ENCODE data around the gene MAEA. TPM values are rescaled to one million over a fixed set of nuclear protein-coding genes. Genes with fewer than 3 reads are reported as not detected.
A peak's percentile ranks its signal among the peaks of the same experiment; 100 is the strongest.

MAEA gene
- total and polyA plus RNA-seq, 8 donors, result 43.8 to 70.4 (median 56.1) TPM

GRCh38 chr4:1337951-1338751 lies 48.5 kb downstream of the MAEA start:
- H3K4me3 ChIP-seq, result no peak overlapping the region
- no peaks in the 10 kb centered on the region for H3K27me3 ChIP-seq
- H3K4me1 ChIP-seq, result no peaks in the 10 kb centered on the region
- peaks cover 0 to 9% of the 10 kb centered on the region in 2 donors for H3K9me3 ChIP-seq
- TF ChIP-seq CTCF (IDR thresholded peaks at IDR 0.05), result no peak
- intact Hi-C loops (cut with DNase I), result no loop called here
- peaks cover 14 to 71% of the 10 kb centered on the region in 2 donors for H3K36me3 ChIP-seq
- DNase-seq (peak in 1 of 4 donors; percentile 49), ATAC-seq (no peak)
- peak overlapping the region in 1 of 2 donors; percentile 81 for H3K27ac ChIP-seq

GRCh38 chr4:1338752-1339414 lies 49.2 kb downstream of the MAEA start:
- H3K9me3 ChIP-seq, result peaks cover 0 to 9% of the 10 kb centered on the region in 2 donors
- ATAC-seq (no peak), DNase-seq (peak in 1 of 4 donors; percentile 78)
- no peaks in the 10 kb centered on the region for H3K4me1 ChIP-seq
- no peak for TF ChIP-seq CTCF (IDR thresholded peaks at IDR 0.05)
- H3K27me3 ChIP-seq, result no peaks in the 10 kb centered on the region
- intact Hi-C loops (cut with DNase I), result no loop called here
- H3K27ac ChIP-seq, result no peak overlapping the region
- peaks cover 14 to 67% of the 10 kb centered on the region in 2 donors for H3K36me3 ChIP-seq
- no peak overlapping the region for H3K4me3 ChIP-seq

- TF ChIP-seq CTCF (IDR thresholded peaks at IDR 0.05), result no peak
- peaks cover 0 to 9% of the 10 kb centered on the region in 2 donors for H3K9me3 ChIP-seq
- DNase-seq (peak in 1 of 4 donors; percentile 59), ATAC-seq (no peak)
- H3K4me1 ChIP-seq, result no peaks in the 10 kb centered on the region
- H3K27me3 ChIP-seq, result no peaks in the 10 kb centered on the region
- H3K4me3 ChIP-seq, result no peak overlapping the region
- H3K36me3 ChIP-seq, result peaks cover 14 to 62% of the 10 kb centered on the region in 2 donors
- intact Hi-C loops (cut with DNase I), result no loop called here
- H3K27ac ChIP-seq, result no peak overlapping the region
Observed at GRCh38 chr4:1339489-1339888, 49.8 kb downstream of the MAEA start.

GRCh38 chr4:1340181-1340747 lies 50.6 kb downstream of the MAEA start:
- H3K36me3 ChIP-seq, result peaks cover 14 to 55% of the 10 kb centered on the region in 2 donors
- no peak overlapping the region for H3K27ac ChIP-seq
- no peak overlapping the region for H3K4me3 ChIP-seq
- H3K27me3 ChIP-seq, result no peaks in the 10 kb centered on the region
- DNase-seq (peak in 1 of 4 donors; percentile 76), ATAC-seq (no peak)
- H3K4me1 ChIP-seq, result peaks cover 0 to 5% of the 10 kb centered on the region in 2 donors
- intact Hi-C loops (cut with DNase I), result loop anchor here in 1 of 2 donors (10.0 kb wide), 1 partner anchor 85 kb away; no protein-coding TSS in a partner anchor
- no peak for TF ChIP-seq CTCF (IDR thresholded peaks at IDR 0.05)
- peaks cover 0 to 9% of the 10 kb centered on the region in 2 donors for H3K9me3 ChIP-seq

- peak in 1 of 4 donors; percentile 69 for DNase-seq
- intact Hi-C loops (cut with DNase I), result loop anchor here in 1 of 2 donors (10.0 kb wide), 1 partner anchor 86 kb away; no protein-coding TSS in a partner anchor
- TF ChIP-seq CTCF (IDR thresholded peaks at IDR 0.05), result no peak
- Histone ChIP-seq H3K27ac (no peak overlapping the region), H3K4me3 (no peak overlapping the region), H3K9me3 (peaks cover 0 to 9% of the 10 kb centered on the region in 2 donors), H3K4me1 (peaks cover 0 to 11% of the 10 kb centered on the region in 2 donors), H3K27me3 (no peaks in the 10 kb centered on the region), H3K36me3 (peaks cover 14 to 55% of the 10 kb centered on the region in 2 donors)
- no peak for ATAC-seq
Observed at GRCh38 chr4:1340861-1341260, 51.2 kb downstream of the MAEA start.
